T-cell (primary cell): ENCODE measurements around the gene TSPYL4. TPM values are rescaled to one million over a fixed set of nuclear protein-coding genes. Genes with fewer than 3 reads are reported as not detected.
A peak's percentile ranks its signal among the peaks of the same experiment; 100 is the strongest.

Experiments
- ATAC-seq, 4 experiments: fragments of 200-7000 bp in 3 of 4; fragments of 150-1000 bp in 1 of 4; cut with Tn5 transposase; replicated peaks in 1 of 4; 1 replicate in 3 of 4; 2 replicates in 1 of 4; pipeline ENCODE4 v1.10.0; 2021; ENCODE audit warnings: moderate library complexity in 3 of 4, mild to moderate bottlenecking in 2 of 4, moderate number of reproducible peaks in 1 of 4
- CTCF ChIA-PET, 2 donors: fragments of 300-600 bp; sonication (Branson Sonifier 250); formaldehyde crosslinking; loops; one replicate each; lab custom pipeline; 2022; ENCODE audit warnings: antibody characterized with exemption in 2 of 2; lab: Charles Lee
- POLR2A ChIA-PET, 2 donors: fragments of 300-600 bp; sonication (Branson Sonifier 250); formaldehyde crosslinking; loops; one replicate each; lab custom pipeline; 2022; ENCODE audit warnings: antibody characterized with exemption in 2 of 2; lab: Charles Lee
- DNase-seq, 35 experiments: peaks; one replicate each; pipeline versions ENCODE4 v3.0.0 to v3.0.0-alpha.2; 2013 to 2023
- H3K27ac ChIP-seq: one replicate; pipeline ENCODE4 v1.5.1; 2013; ENCODE audit warnings: low read length
- H3K27me3 ChIP-seq, 2 experiments: replicated peaks in 1 of 2; 1 replicate in 1 of 2; 2 replicates in 1 of 2; pipeline versions ENCODE4 v1.6.1 to v1.7.0; 2013; ENCODE audit warnings: low read length in 1 of 2, mixed read lengths in 1 of 2; ENCODE audit not compliant: control insufficient read depth in 2 of 2, insufficient read depth in 2 of 2; ENCODE audit errors: extremely low read depth in 1 of 2
- H3K36me3 ChIP-seq, 2 donors: 1 replicate in 1 of 2; 2 replicates in 1 of 2; pipeline versions ENCODE4 v1.6.1 to v1.7.0; 2013; ENCODE audit warnings: low read length in 1 of 2; ENCODE audit not compliant: control insufficient read depth in 2 of 2, insufficient read depth in 1 of 2; ENCODE audit errors: extremely low read depth in 1 of 2
- H3K4me1 ChIP-seq, 2 experiments: 1 replicate in 1 of 2; 2 replicates in 1 of 2; pipeline versions ENCODE4 v1.6.1 to v1.7.0; 2013; ENCODE audit warnings: low read length in 2 of 2, mixed read lengths in 1 of 2; ENCODE audit not compliant: insufficient read depth in 2 of 2, control insufficient read depth in 1 of 2; ENCODE audit errors: extremely low read depth in 1 of 2
- H3K4me3 ChIP-seq, 2 donors: 1 replicate in 1 of 2; 2 replicates in 1 of 2; pipeline versions ENCODE4 v1.5.1 to v1.7.0; 2013; ENCODE audit warnings: mild to moderate bottlenecking in 2 of 2, low read length in 1 of 2, moderate library complexity in 1 of 2; ENCODE audit not compliant: control insufficient read depth in 1 of 2; ENCODE audit errors: extremely low read depth in 1 of 2
- H3K9me3 ChIP-seq: 2 replicates; pipeline ENCODE4 v1.7.0; 2013
- H3K27ac Mint-ChIP-seq, 2 donors: one replicate each; pipeline ENCODE4 v1.8.0; 2020 to 2021; ENCODE audit warnings: mild to moderate bottlenecking in 2 of 2, mixed read lengths in 2 of 2
- H3K27me3 Mint-ChIP-seq, 2 donors: one replicate each; pipeline ENCODE4 v1.8.0; 2021 to 2022; ENCODE audit warnings: mixed read lengths in 2 of 2
- H3K36me3 Mint-ChIP-seq: one replicate; pipeline ENCODE4 v1.8.0; 2021; ENCODE audit warnings: mixed read lengths
- H3K4me1 Mint-ChIP-seq, 3 donors: one replicate each; pipeline ENCODE4 v1.8.0; 2020 to 2022; ENCODE audit warnings: mixed read lengths in 3 of 3, mild to moderate bottlenecking in 1 of 3
- H3K4me3 Mint-ChIP-seq, 3 donors: one replicate each; pipeline ENCODE4 v1.8.0; 2020 to 2022; ENCODE audit warnings: mild to moderate bottlenecking in 3 of 3, mixed read lengths in 3 of 3, moderate library complexity in 3 of 3
- H3K9me3 Mint-ChIP-seq, 3 donors: one replicate each; pipeline ENCODE4 v1.8.0; 2020 to 2022; ENCODE audit warnings: mixed read lengths in 3 of 3
- WGBS: methylation state at CpG from one replicate; pipeline ENCODE4 v1.1.5; 2013; ENCODE audit warnings: missing lambda C conversion rate; ENCODE audit not compliant: insufficient coverage; 5-methylcytosine and 5-hydroxymethylcytosine counted together
- total RNA-seq, 35 experiments: library from RNA in 6 of 35; stranded (reverse) in 6 of 35; fragments of 120-200 nt in 1 of 35; gene quantifications; one replicate each; pipeline versions ENCODE4 v1.2.1 to v1.2.4 and lab custom pipeline; 2013 to 2026

The TSPYL4 gene
- total RNA-seq, 5 donors from 2014 or later (not counting 1 experiment from before 2014, with no cell fraction given), result 18.6 to 60.2 (median 22.4) TPM

- H3K4me1 ChIP-seq, result no peaks in the 10 kb centered on the region
- ATAC-seq, result no peak
- no peak overlapping the region for H3K27ac ChIP-seq
- no peaks in the 10 kb centered on the region for H3K27me3 ChIP-seq
- ChIA-PET CTCF (interaction anchor here (0.5 to 5.3 kb wide), 33 partner anchors 8 to 305 kb away, joined by 3 to 62 read pairs (median 4); partner anchors contain the start of genes TSPYL4 (in 2 of the 2), RWDD1 (in 1 of the 2) and TSPYL1 (in 1 of the 2)), POLR2A (interaction anchor here (0.5 to 3.6 kb wide), 15 partner anchors 9 to 1184 kb away, joined by 3 to 22 read pairs (median 3); partner anchors contain the start of genes TSPYL1 (in 1 of the 2) and TSPYL4 (in 1 of the 2))
- peaks cover 7 to 13% of the 10 kb centered on the region in 2 donors for H3K36me3 ChIP-seq
- H3K9me3 ChIP-seq, result no peaks in the 10 kb centered on the region
- no peak overlapping the region for H3K4me3 ChIP-seq
- DNase-seq, result no peak
- Mint-ChIP-seq H3K9me3 (peaks cover 4 to 14% (median 10%) of the 10 kb centered on the region in 3 donors), H3K4me3 (no peak overlapping the region), H3K36me3 (peaks cover 38% of the 10 kb centered on the region), H3K27me3 (no peaks in the 10 kb centered on the region), H3K4me1 (peaks cover 26 to 52% (median 30%) of the 10 kb centered on the region in 3 donors), H3K27ac (no peak overlapping the region)
- WGBS, result no CpG with 5 or more reads among the region's 3 CpGs
These were observed 14.1 kb upstream of the TSPYL4 start for GRCh38 chr6:116267836-116268588.

- Mint-ChIP-seq H3K36me3 (peaks cover 43% of the 10 kb centered on the region), H3K27me3 (no peaks in the 10 kb centered on the region), H3K4me1 (peaks cover 23 to 52% (median 27%) of the 10 kb centered on the region in 3 donors), H3K4me3 (no peak overlapping the region), H3K27ac (no peak overlapping the region), H3K9me3 (peaks cover 8 to 24% (median 17%) of the 10 kb centered on the region in 3 donors)
- ChIA-PET CTCF (interaction anchor here (0.6 to 5.3 kb wide), 7 partner anchors 11 to 268 kb away, joined by 3 to 62 read pairs (median 6); partner anchors contain the start of genes TSPYL1 (in 1 of the 2) and TSPYL4 (in 1 of the 2)), POLR2A (interaction anchor here (1.0 to 1.6 kb wide), 3 partner anchors 13 to 22 kb away, joined by 3 to 12 read pairs (median 3); partner anchors contain the start of genes TSPYL1 (in 1 of the 2) and TSPYL4 (in 1 of the 2))
- Histone ChIP-seq H3K27me3 (no peaks in the 10 kb centered on the region), H3K27ac (no peak overlapping the region), H3K9me3 (no peaks in the 10 kb centered on the region), H3K36me3 (peaks cover 5 to 13% of the 10 kb centered on the region in 2 donors), H3K4me3 (no peak overlapping the region), H3K4me1 (no peaks in the 10 kb centered on the region)
- ATAC-seq (no peak), DNase-seq (no peak)
These were observed 12.9 kb upstream of the TSPYL4 start for GRCh38 chr6:116266803-116267202.

GRCh38 chr6:116265041-116265829 lies 11.4 kb upstream of the TSPYL4 start:
- no peaks in the 10 kb centered on the region for H3K4me1 ChIP-seq
- peak in 1 of 4 experiments; percentile 18 for ATAC-seq

GRCh38 chr6:116263353-116263752 lies 9.5 kb upstream of the TSPYL4 start:
- H3K27me3 ChIP-seq, result no peaks in the 10 kb centered on the region
- ChIA-PET CTCF (interaction anchor here in 1 of 2 donors (0.6 kb wide), 1 partner anchor 304 kb away, joined by 4 read pairs; no protein-coding TSS in a partner anchor), POLR2A (interaction anchor here (0.6 to 0.7 kb wide), 2 partner anchors 45 to 375 kb away, joined by 3 to 5 read pairs; no protein-coding TSS in a partner anchor)
- no peak overlapping the region for H3K27ac ChIP-seq
- no peak overlapping the region for H3K4me3 ChIP-seq
- Mint-ChIP-seq H3K27me3 (no peaks in the 10 kb centered on the region), H3K27ac (no peak overlapping the region), H3K4me1 (peaks cover 29 to 48% (median 37%) of the 10 kb centered on the region in 3 donors), H3K36me3 (peaks cover 57% of the 10 kb centered on the region), H3K4me3 (no peak overlapping the region), H3K9me3 (peaks cover 8 to 24% (median 17%) of the 10 kb centered on the region in 3 donors)
- 80% methylated on average over 1 of the region's 1 CpG for WGBS
- ATAC-seq (no peak), DNase-seq (no peak)
- H3K36me3 ChIP-seq, result peaks cover 0 to 13% of the 10 kb centered on the region in 2 donors
- H3K4me1 ChIP-seq, result no peaks in the 10 kb centered on the region
- no peaks in the 10 kb centered on the region for H3K9me3 ChIP-seq

More at GRCh38 chr6:116265041-116265829, 11.4 kb upstream of the TSPYL4 start:
- DNase-seq, result no peak
- H3K9me3 Mint-ChIP-seq, result peaks cover 8 to 24% (median 17%) of the 10 kb centered on the region in 3 donors
- peaks cover 29 to 55% (median 36%) of the 10 kb centered on the region in 3 donors for H3K4me1 Mint-ChIP-seq
- no peaks in the 10 kb centered on the region for H3K27me3 Mint-ChIP-seq
- Histone ChIP-seq H3K9me3 (no peaks in the 10 kb centered on the region), H3K36me3 (peaks cover 0 to 13% of the 10 kb centered on the region in 2 donors), H3K27ac (no peak overlapping the region), H3K4me3 (no peak overlapping the region), H3K27me3 (no peaks in the 10 kb centered on the region)
- no peak overlapping the region for H3K27ac Mint-ChIP-seq
- ChIA-PET CTCF (interaction anchor here (0.5 to 1.3 kb wide), 2 partner anchors 12 to 119 kb away, joined by 3 read pairs; partner anchors contain the start of gene TSPYL4 (in 1 of the 2)), POLR2A (no interaction called here)
- no peak overlapping the region for H3K4me3 Mint-ChIP-seq
- 88% methylated on average over 4 of the region's 4 CpGs for WGBS
- peaks cover 49% of the 10 kb centered on the region for H3K36me3 Mint-ChIP-seq

GRCh38 chr6:116258520-116258919 lies 4.6 kb upstream of the TSPYL4 start:
- DNase-seq, result no peak
- Histone ChIP-seq H3K27me3 (no peaks in the 10 kb centered on the region), H3K9me3 (no peaks in the 10 kb centered on the region), H3K4me3 (no peak overlapping the region), H3K27ac (no peak overlapping the region), H3K36me3 (no peaks in the 10 kb centered on the region), H3K4me1 (peaks cover 0 to 6% of the 10 kb centered on the region in 2 experiments)
- Mint-ChIP-seq H3K27ac (no peak overlapping the region), H3K9me3 (peaks cover 8 to 15% (median 12%) of the 10 kb centered on the region in 3 donors), H3K4me3 (no peak overlapping the region), H3K27me3 (no peaks in the 10 kb centered on the region), H3K4me1 (peaks cover 26 to 38% (median 27%) of the 10 kb centered on the region in 3 donors), H3K36me3 (peaks cover 38% of the 10 kb centered on the region)
- POLR2A ChIA-PET, result interaction anchor here in 1 of 2 donors (0.6 to 0.9 kb wide), 2 partner anchors 10 to 135 kb away, joined by 3 read pairs; no protein-coding TSS in a partner anchor
- 98% methylated on average over 18 of the region's 18 CpGs for WGBS
- CTCF ChIA-PET, result no interaction called here
- ATAC-seq, result no peak
